Activated naive CD8-positive, alpha-beta T cell treated with anti-CD3 and anti-CD28 coated beads for 36 hours (primary cell): ENCODE measurements around the gene FBXO47. TPM values are rescaled to one million over a fixed set of nuclear protein-coding genes. Genes with fewer than 3 reads are reported as not detected.
A peak's percentile ranks its signal among the peaks of the same experiment; 100 is the strongest.
"Not testable (repeated sequence)": the region's sequence is repeated elsewhere in the genome, so short reads cannot be mapped to it uniquely, and the experiment has no call there.

ENCODE experiments used
- DNase-seq: peaks from one replicate; pipeline ENCODE4 v3.0.0; 2021
- H3K27ac Mint-ChIP-seq: one replicate; pipeline ENCODE4 v1.8.0; 2022; ENCODE audit warnings: mild to moderate bottlenecking, moderate library complexity, mixed read lengths
- H3K27me3 Mint-ChIP-seq: one replicate; pipeline ENCODE4 v1.8.0; 2022; ENCODE audit warnings: mild to moderate bottlenecking, mixed read lengths
- H3K36me3 Mint-ChIP-seq: one replicate; pipeline ENCODE4 v1.8.0; 2021; ENCODE audit warnings: mild to moderate bottlenecking, mixed read lengths
- H3K4me1 Mint-ChIP-seq: one replicate; pipeline ENCODE4 v1.8.0; 2021; ENCODE audit warnings: mixed read lengths
- H3K4me3 Mint-ChIP-seq: one replicate; pipeline ENCODE4 v1.8.0; 2022; ENCODE audit warnings: mild to moderate bottlenecking, moderate library complexity, mixed read lengths
- H3K9me3 Mint-ChIP-seq: one replicate; pipeline ENCODE4 v1.8.0; 2022; ENCODE audit warnings: mixed read lengths
- total RNA-seq, 2 experiments: library from RNA; stranded (reverse); gene quantifications; one replicate each; pipeline ENCODE4 v1.2.3, GENCODE V29; 2021

FBXO47 gene
- total RNA-seq, 2 experiments from 2014 or later, result 0.12 TPM; not detected in 1

GRCh38 chr17:38919316-38920078 is 47.7 kb downstream of the FBXO47 start:
- no peak overlapping the region for H3K4me3 Mint-ChIP-seq
- H3K36me3 Mint-ChIP-seq, result peaks cover 20% of the 10 kb centered on the region
- H3K4me1 Mint-ChIP-seq, result peaks cover 31% of the 10 kb centered on the region
- no peaks in the 10 kb centered on the region for H3K9me3 Mint-ChIP-seq
- H3K27me3 Mint-ChIP-seq, result no peaks in the 10 kb centered on the region
- DNase-seq, result no peak
- no peak overlapping the region for H3K27ac Mint-ChIP-seq

- H3K27ac Mint-ChIP-seq, result no peak overlapping the region
- DNase-seq, result no peak
Measured at GRCh38 chr17:38918916-38919315, 48.3 kb downstream of the FBXO47 start.

GRCh38 chr17:38918129-38918913 is 48.9 kb downstream of the FBXO47 start:
- no peak for DNase-seq

More at GRCh38 chr17:38918916-38919315, 48.3 kb downstream of the FBXO47 start:
- H3K9me3 Mint-ChIP-seq, result no peaks in the 10 kb centered on the region
- H3K27me3 Mint-ChIP-seq, result no peaks in the 10 kb centered on the region
- peaks cover 30% of the 10 kb centered on the region for H3K4me1 Mint-ChIP-seq
- H3K36me3 Mint-ChIP-seq, result peaks cover 24% of the 10 kb centered on the region
- H3K4me3 Mint-ChIP-seq, result no peak overlapping the region

GRCh38 chr17:38917259-38917658 is 49.9 kb downstream of the FBXO47 start:
- Mint-ChIP-seq H3K9me3 (no peaks in the 10 kb centered on the region), H3K36me3 (peaks cover 24% of the 10 kb centered on the region), H3K4me3 (no peak overlapping the region), H3K27me3 (no peaks in the 10 kb centered on the region), H3K27ac (peak overlapping the region; percentile 6), H3K4me1 (peaks cover 27% of the 10 kb centered on the region)
- no peak for DNase-seq

More at GRCh38 chr17:38918129-38918913, 48.9 kb downstream of the FBXO47 start:
- Mint-ChIP-seq H3K27ac (no peak overlapping the region), H3K4me1 (peaks cover 27% of the 10 kb centered on the region), H3K4me3 (no peak overlapping the region), H3K36me3 (peaks cover 24% of the 10 kb centered on the region), H3K9me3 (no peaks in the 10 kb centered on the region), H3K27me3 (no peaks in the 10 kb centered on the region)

- Mint-ChIP-seq H3K36me3 (peaks cover 24% of the 10 kb centered on the region), H3K4me3 (no peak overlapping the region), H3K9me3 (no peaks in the 10 kb centered on the region), H3K27ac (peak overlapping the region; percentile 6), H3K4me1 (peaks cover 23% of the 10 kb centered on the region), H3K27me3 (no peaks in the 10 kb centered on the region)
- DNase-seq, result no peak
Measured at GRCh38 chr17:38916771-38917170, 50.4 kb downstream of the FBXO47 start.

- Mint-ChIP-seq H3K4me1 (peaks cover 12% of the 10 kb centered on the region), H3K36me3 (peaks cover 25% of the 10 kb centered on the region), H3K27ac (peak overlapping the region; percentile 48), H3K27me3 (no peaks in the 10 kb centered on the region), H3K9me3 (no peaks in the 10 kb centered on the region), H3K4me3 (no peak overlapping the region)
- no peak for DNase-seq
Measured at GRCh38 chr17:38915639-38915995, 51.6 kb downstream of the FBXO47 start.

GRCh38 chr17:38914741-38915638 is 52.2 kb downstream of the FBXO47 start:
- peak overlapping the region; percentile 48 for H3K27ac Mint-ChIP-seq
- H3K4me1 Mint-ChIP-seq, result peaks cover 11% of the 10 kb centered on the region
- H3K4me3 Mint-ChIP-seq, result no peak overlapping the region
- H3K27me3 Mint-ChIP-seq, result no peaks in the 10 kb centered on the region
- peaks cover 23% of the 10 kb centered on the region for H3K36me3 Mint-ChIP-seq
- no peak for DNase-seq
- H3K9me3 Mint-ChIP-seq, result no peaks in the 10 kb centered on the region

- Mint-ChIP-seq H3K4me1 (peaks cover 19% of the 10 kb centered on the region), H3K27ac (no peak overlapping the region), H3K36me3 (peaks cover 19% of the 10 kb centered on the region), H3K27me3 (no peaks in the 10 kb centered on the region), H3K4me3 (no peak overlapping the region), H3K9me3 (no peaks in the 10 kb centered on the region)
- DNase-seq, result no peak
Measured at GRCh38 chr17:38912221-38912813, 54.9 kb downstream of the FBXO47 start.

GRCh38 chr17:38911731-38912081 is 55.5 kb downstream of the FBXO47 start:
- DNase-seq, H3K27me3 Mint-ChIP-seq: not testable (repeated sequence)

GRCh38 chr17:38911081-38911730 is 56.0 kb downstream of the FBXO47 start:
- no peaks in the 10 kb centered on the region for H3K27me3 Mint-ChIP-seq
- no peak for DNase-seq
- H3K9me3 Mint-ChIP-seq, result no peaks in the 10 kb centered on the region
- peaks cover 19% of the 10 kb centered on the region for H3K36me3 Mint-ChIP-seq
- H3K4me1 Mint-ChIP-seq, result peaks cover 20% of the 10 kb centered on the region
- no peak overlapping the region for H3K4me3 Mint-ChIP-seq
- H3K27ac Mint-ChIP-seq, result peak overlapping the region; percentile 25

More at GRCh38 chr17:38911731-38912081, 55.5 kb downstream of the FBXO47 start:
- not testable (repeated sequence) for H3K4me3 Mint-ChIP-seq, H3K27ac Mint-ChIP-seq, H3K9me3 Mint-ChIP-seq
- Mint-ChIP-seq H3K36me3 (peaks cover 19% of the 10 kb centered on the region), H3K4me1 (peaks cover 19% of the 10 kb centered on the region)

GRCh38 chr17:38910325-38910724 is 56.9 kb downstream of the FBXO47 start:
- H3K9me3 Mint-ChIP-seq, result no peaks in the 10 kb centered on the region
- H3K27me3 Mint-ChIP-seq, result no peaks in the 10 kb centered on the region
- no peak for DNase-seq
- no peak overlapping the region for H3K4me3 Mint-ChIP-seq
- peaks cover 28% of the 10 kb centered on the region for H3K4me1 Mint-ChIP-seq
- peaks cover 14% of the 10 kb centered on the region for H3K36me3 Mint-ChIP-seq
- H3K27ac Mint-ChIP-seq, result no peak overlapping the region

GRCh38 chr17:38908676-38909181 is 58.5 kb downstream of the FBXO47 start:
- Mint-ChIP-seq H3K27me3 (no peaks in the 10 kb centered on the region), H3K9me3 (no peaks in the 10 kb centered on the region), H3K4me3 (peak overlapping the region; percentile 25), H3K4me1 (peaks cover 31% of the 10 kb centered on the region), H3K36me3 (peaks cover 22% of the 10 kb centered on the region), H3K27ac (peak overlapping the region; percentile 82)
- DNase-seq, result no peak

- Mint-ChIP-seq H3K36me3 (peaks cover 29% of the 10 kb centered on the region), H3K27ac (peak overlapping the region; percentile 82), H3K4me3 (peak overlapping the region; percentile 25), H3K9me3 (no peaks in the 10 kb centered on the region), H3K27me3 (no peaks in the 10 kb centered on the region), H3K4me1 (peaks cover 34% of the 10 kb centered on the region)
- DNase-seq, result no peak
Measured at GRCh38 chr17:38907930-38908675, 59.1 kb downstream of the FBXO47 start.
